PC-3 (cell line): ENCODE results near the gene EIF4E1B. TPM values are rescaled to one million over a fixed set of nuclear protein-coding genes. Genes with fewer than 3 reads are reported as not detected.

Experiments
- ATAC-seq: fragments of 200-7000 bp; cut with Tn5 transposase; 2 replicates; pipeline ENCODE4 v1.9.1; 2020; ENCODE audit warnings: mild to moderate bottlenecking, moderate library complexity
- BruUV-seq: library from RNA; stranded (reverse); fragments of 400-500 nt; replicated peaks from 2 replicates; lab custom pipeline; 2021; lab: Mats Ljungman, UMichigan
- CTCF ChIA-PET: fragments of 300-600 bp; sonication (Branson Sonifier 250); formaldehyde crosslinking; loops from one replicate; lab custom pipeline; 2022; ENCODE audit warnings: antibody characterized with exemption; lab: Charles Lee
- POLR2A ChIA-PET: fragments of 300-600 bp; sonication (Branson Sonifier 250); formaldehyde crosslinking; loops from one replicate; lab custom pipeline; 2022; ENCODE audit warnings: antibody characterized with exemption; ENCODE audit not compliant: unreplicated experiment; lab: Charles Lee
- DNase-seq: peaks from one replicate; pipeline ENCODE4 v3.0.0-alpha.2; 2015
- H2AFZ ChIP-seq: fragments of 300-600 bp; sonication (generic); 2 replicates; pipeline ENCODE4 v1.6.0; 2016; ENCODE audit warnings: antibody characterized with exemption, low read length
- H3F3A ChIP-seq: fragments of 300-600 bp; sonication (generic); one replicate; pipeline ENCODE4 v1.6.0; 2017; ENCODE audit warnings: antibody characterized with exemption, low read length, control low read depth, mild to moderate bottlenecking; ENCODE audit not compliant: unreplicated experiment
- H3K27ac ChIP-seq: fragments of 300-600 bp; sonication (generic); 2 replicates; pipeline ENCODE4 v1.5.1; 2016; ENCODE audit warnings: mild to moderate bottlenecking, low read length
- H3K27me3 ChIP-seq: fragments of 300-600 bp; sonication (generic); 2 replicates; pipeline ENCODE4 v1.6.1; 2016; ENCODE audit warnings: low read length, mixed read lengths
- H3K36me3 ChIP-seq: fragments of 300-600 bp; sonication (generic); 2 replicates; pipeline ENCODE4 v1.6.1; 2016; ENCODE audit warnings: low read depth, mixed run types, low read length, mixed read lengths
- H3K4me1 ChIP-seq: fragments of 300-600 bp; sonication (generic); 2 replicates; pipeline ENCODE4 v1.5.1; 2016; ENCODE audit warnings: low read length; ENCODE audit not compliant: insufficient read depth
- H3K4me2 ChIP-seq: fragments of 300-600 bp; sonication (generic); 2 replicates; pipeline ENCODE4 v1.6.0; 2016; ENCODE audit warnings: low read length
- H3K4me3 ChIP-seq: fragments of 300-600 bp; sonication (generic); 2 replicates; pipeline ENCODE4 v1.5.1; 2016; ENCODE audit warnings: mild to moderate bottlenecking, low read length, mixed read lengths
- H3K79me2 ChIP-seq: fragments of 300-600 bp; sonication (generic); 2 replicates; pipeline ENCODE4 v1.6.1; 2017; ENCODE audit warnings: low read length, mixed read lengths
- H3K9ac ChIP-seq: fragments of 300-600 bp; sonication (generic); 2 replicates; pipeline ENCODE4 v1.6.0; 2016; ENCODE audit warnings: mild to moderate bottlenecking, low read length
- H3K9me2 ChIP-seq: fragments of 300-600 bp; sonication (generic); replicated peaks from 2 replicates; pipeline ENCODE4 v1.6.1; 2016; ENCODE audit warnings: mixed run types, low read length, mixed read lengths
- H3K9me3 ChIP-seq: fragments of 300-600 bp; sonication (generic); 2 replicates; pipeline ENCODE4 v1.6.1; 2016; ENCODE audit warnings: low read length, mixed read lengths
- H4K20me1 ChIP-seq: fragments of 300-600 bp; sonication (generic); 2 replicates; pipeline ENCODE4 v1.6.1; 2016; ENCODE audit warnings: low read length, mixed read lengths
- CTCF ChIP-seq: fragments of 300-600 bp; sonication (generic); conservative IDR thresholded peaks from 2 replicates; pipeline ENCODE4 v1.5.1; 2017; ENCODE audit warnings: antibody characterized with exemption, low read depth, mild to moderate bottlenecking, low read length
- EZH2 ChIP-seq: fragments of 300-600 bp; sonication (generic); IDR thresholded peaks from one replicate; pipeline ENCODE4 v1.6.1; 2017; ENCODE audit warnings: antibody characterized with exemption, mild to moderate bottlenecking, low read length; ENCODE audit not compliant: unreplicated experiment
- EZH2phosphoT487 ChIP-seq: fragments of 300-600 bp; sonication (generic); IDR thresholded peaks from 2 replicates; pipeline ENCODE4 v1.6.1; 2018; ENCODE audit warnings: mild to moderate bottlenecking, antibody characterized with exemption, low read length, borderline replicate concordance
- intact Hi-C: fragments of 100-400 bp; cut with micrococcal nuclease; formaldehyde crosslinking; loops from 2 replicates; pipeline ENCODE4 v1.9.0; 2023
- total RNA-seq: library from RNA; depleted of rRNA; stranded (reverse); fragments of >200 nt; gene quantifications from 2 replicates; pipeline ENCODE4 v1.2.3, GENCODE V29; 2014

The EIF4E1B gene
- total RNA-seq, 1 experiment from 2014 or later = not detected

- ChIA-PET POLR2A (no interaction called here), CTCF (no interaction called here)
- Histone ChIP-seq H2AFZ (no peak overlapping the region), H3K9me2 (no peaks in the 10 kb centered on the region), H3K36me3 (no peaks in the 10 kb centered on the region), H3K4me1 (peaks cover 10% of the 10 kb centered on the region), H3K4me2 (no peak overlapping the region), H3K27ac (no peak overlapping the region), H3K27me3 (peaks cover 16% of the 10 kb centered on the region), H3K9me3 (no peaks in the 10 kb centered on the region), H3F3A (no peaks in the 10 kb centered on the region), H3K9ac (no peak overlapping the region), H3K4me3 (no peak overlapping the region), H4K20me1 (no peaks in the 10 kb centered on the region), H3K79me2 (no peaks in the 10 kb centered on the region)
- no peak for ATAC-seq
- intact Hi-C loops = no loop called here
- DNase-seq = no peak
- BruUV-seq = no TSS peak
- TF ChIP-seq EZH2 (no peak), EZH2phosphoT487 (no peak), CTCF (no peak)
Observed at GRCh38 chr5:176678584-176678983, 48.1 kb downstream of the EIF4E1B start.

GRCh38 chr5:176679365-176680225 lies 49.1 kb downstream of the EIF4E1B start:
- no peak for TF ChIP-seq EZH2phosphoT487
- no peak for TF ChIP-seq EZH2
- no peak for TF ChIP-seq CTCF
- Histone ChIP-seq H3K9me2 (no peaks in the 10 kb centered on the region), H3K9me3 (no peaks in the 10 kb centered on the region), H3K27ac (no peak overlapping the region), H3K79me2 (no peaks in the 10 kb centered on the region), H3F3A (no peaks in the 10 kb centered on the region), H3K9ac (no peak overlapping the region), H3K4me1 (peaks cover 10% of the 10 kb centered on the region), H3K27me3 (peaks cover 20% of the 10 kb centered on the region), H3K4me3 (no peak overlapping the region), H2AFZ (no peak overlapping the region), H3K4me2 (no peak overlapping the region), H4K20me1 (no peaks in the 10 kb centered on the region), H3K36me3 (no peaks in the 10 kb centered on the region)
- intact Hi-C loops = no loop called here
- no TSS peak for BruUV-seq
- CTCF ChIA-PET = no interaction called here
- DNase-seq = no peak
- POLR2A ChIA-PET = no interaction called here
- no peak for ATAC-seq

GRCh38 chr5:176680226-176680563 lies 49.7 kb downstream of the EIF4E1B start:
- no peak for DNase-seq
- ATAC-seq = no peak
- intact Hi-C loops = no loop called here
- no peaks in the 10 kb centered on the region for H3K9me3 ChIP-seq
- H4K20me1 ChIP-seq = no peaks in the 10 kb centered on the region
- no peaks in the 10 kb centered on the region for H3F3A ChIP-seq
- CTCF ChIA-PET = no interaction called here
- peaks cover 23% of the 10 kb centered on the region for H3K27me3 ChIP-seq
- H3K27ac ChIP-seq = no peak overlapping the region
- H3K9ac ChIP-seq = no peak overlapping the region
- peaks cover 10% of the 10 kb centered on the region for H3K4me1 ChIP-seq
- no peak overlapping the region for H3K4me3 ChIP-seq
- no peaks in the 10 kb centered on the region for H3K79me2 ChIP-seq
- POLR2A ChIA-PET = no interaction called here
- no peaks in the 10 kb centered on the region for H3K36me3 ChIP-seq
- H2AFZ ChIP-seq = no peak overlapping the region
- H3K9me2 ChIP-seq = no peaks in the 10 kb centered on the region
- H3K4me2 ChIP-seq = no peak overlapping the region
- no TSS peak for BruUV-seq
- TF ChIP-seq EZH2 = no peak
- no peak for TF ChIP-seq EZH2phosphoT487
- TF ChIP-seq CTCF = no peak
